ENCODE data around the gene SLC17A2.

Gene SLC17A2

DNA sequence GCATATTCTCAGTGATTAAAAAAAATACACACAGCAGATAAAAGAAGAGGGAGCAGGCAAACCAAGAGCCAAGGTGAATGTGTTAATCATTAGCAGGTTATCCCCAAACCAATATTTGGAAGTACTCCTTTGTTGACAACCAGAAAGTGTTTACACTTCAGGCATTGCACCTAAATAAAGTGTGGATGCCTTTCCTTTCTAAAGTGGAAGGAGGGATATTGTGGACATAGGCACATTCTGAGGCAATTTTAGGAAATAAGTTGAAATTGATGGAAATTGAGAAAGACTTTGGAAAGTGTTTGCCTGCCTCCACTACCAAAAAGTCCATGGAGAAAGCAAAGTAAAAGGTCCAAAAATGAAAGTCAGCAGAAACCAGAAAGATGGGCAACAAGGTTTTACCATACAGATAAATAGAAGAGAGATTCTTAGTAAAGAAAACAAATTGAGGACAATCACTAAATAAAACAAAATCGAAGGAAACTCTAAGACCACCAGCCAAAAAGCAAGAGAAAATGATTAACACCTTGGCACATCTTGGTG, 22.9 kb downstream of the SLC17A2 start:
- no peaks in the 10 kb centered on the region for H3K27me3 ChIP-seq (ENCODE audit: control insufficient read depth, insufficient read depth, low read length)
- no peak overlapping the region for H3K27ac ChIP-seq (ENCODE audit: low read depth, low read length)
- H3K9ac ChIP-seq (ENCODE audit: low read length), result no peak overlapping the region
- H3K4me3 ChIP-seq (ENCODE audit: low read length), result no peak overlapping the region
- no peaks in the 10 kb centered on the region for H3K36me3 ChIP-seq (ENCODE audit: control insufficient read depth, insufficient read depth, low read length)
- H3K4me1 ChIP-seq (ENCODE audit: control insufficient read depth, insufficient read depth, low read length), result no peaks in the 10 kb centered on the region

DNA sequence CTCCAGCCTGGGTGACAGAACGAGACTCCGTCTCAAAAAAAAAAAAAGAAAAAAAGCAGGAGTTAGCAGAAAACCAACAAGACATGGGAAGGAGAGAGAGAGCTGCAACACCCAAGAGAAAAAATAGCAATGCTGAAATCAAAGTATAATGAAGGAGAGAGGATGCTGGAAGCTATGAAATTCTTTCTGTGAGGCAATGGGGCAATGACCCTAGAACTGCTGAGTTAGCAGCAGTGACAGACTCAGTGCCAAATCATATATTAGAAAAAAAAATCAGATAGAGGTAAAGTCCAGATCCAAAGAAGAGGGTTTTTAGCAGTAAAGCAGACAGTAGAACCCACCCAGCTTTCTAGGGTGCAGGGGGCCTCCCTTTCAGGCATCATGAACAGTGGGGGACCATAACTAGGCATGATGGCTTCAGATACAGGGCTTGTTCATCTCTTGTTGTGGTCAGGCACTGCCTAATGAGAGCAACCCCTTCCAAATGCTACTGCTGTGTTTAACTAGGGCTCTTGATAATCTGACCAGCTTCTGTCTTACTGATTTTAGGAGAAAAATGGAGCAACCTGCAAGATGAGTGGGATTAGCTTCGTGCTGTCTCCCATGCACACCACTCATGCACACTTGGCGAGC, 26.9 kb downstream of the SLC17A2 start:
- Histone ChIP-seq H3K4me3 (ENCODE audit: low read length) (no peak overlapping the region), H3K27me3 (ENCODE audit: control insufficient read depth, insufficient read depth, low read length) (no peaks in the 10 kb centered on the region), H3K4me1 (ENCODE audit: control insufficient read depth, insufficient read depth, low read length) (no peaks in the 10 kb centered on the region), H3K27ac (ENCODE audit: low read depth, low read length) (no peak overlapping the region), H3K36me3 (ENCODE audit: control insufficient read depth, insufficient read depth, low read length) (no peaks in the 10 kb centered on the region), H3K9ac (ENCODE audit: low read length) (no peak overlapping the region)

DNA sequence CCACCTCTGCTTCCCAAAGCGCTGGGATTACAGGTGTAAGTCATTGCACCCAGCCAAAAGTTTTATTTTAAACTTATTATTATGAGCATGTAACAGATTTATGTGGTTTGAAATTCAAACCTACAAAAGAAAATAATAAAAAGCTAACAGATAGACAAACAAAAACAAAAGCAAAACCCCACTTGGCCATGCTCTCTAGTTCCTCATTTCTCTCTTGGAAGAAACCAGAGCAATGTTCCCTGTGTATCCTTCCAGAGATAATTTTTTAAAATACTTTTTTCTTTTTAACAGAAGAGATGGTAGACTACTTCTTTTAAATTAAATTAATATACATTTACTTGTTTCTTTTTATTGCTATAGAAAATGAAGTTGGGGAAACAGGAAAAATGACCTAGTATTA, 28.4 kb downstream of the SLC17A2 start:
- Histone ChIP-seq H3K4me3 (ENCODE audit: low read length) (no peak overlapping the region), H3K27me3 (ENCODE audit: control insufficient read depth, insufficient read depth, low read length) (no peaks in the 10 kb centered on the region), H3K9ac (ENCODE audit: low read length) (no peak overlapping the region), H3K27ac (ENCODE audit: low read depth, low read length) (no peak overlapping the region), H3K4me1 (ENCODE audit: control insufficient read depth, insufficient read depth, low read length) (no peaks in the 10 kb centered on the region), H3K36me3 (ENCODE audit: control insufficient read depth, insufficient read depth, low read length) (no peaks in the 10 kb centered on the region)

GRCh38 chr6:25900843-25901242, 29.6 kb downstream of the SLC17A2 start:
- Histone ChIP-seq H3K4me1 (ENCODE audit: control insufficient read depth, insufficient read depth, low read length) (no peaks in the 10 kb centered on the region), H3K36me3 (ENCODE audit: control insufficient read depth, insufficient read depth, low read length) (no peaks in the 10 kb centered on the region), H3K4me3 (ENCODE audit: low read length) (no peak overlapping the region), H3K27ac (ENCODE audit: low read depth, low read length) (no peak overlapping the region), H3K27me3 (ENCODE audit: control insufficient read depth, insufficient read depth, low read length) (no peaks in the 10 kb centered on the region), H3K9ac (ENCODE audit: low read length) (no peak overlapping the region)

DNA sequence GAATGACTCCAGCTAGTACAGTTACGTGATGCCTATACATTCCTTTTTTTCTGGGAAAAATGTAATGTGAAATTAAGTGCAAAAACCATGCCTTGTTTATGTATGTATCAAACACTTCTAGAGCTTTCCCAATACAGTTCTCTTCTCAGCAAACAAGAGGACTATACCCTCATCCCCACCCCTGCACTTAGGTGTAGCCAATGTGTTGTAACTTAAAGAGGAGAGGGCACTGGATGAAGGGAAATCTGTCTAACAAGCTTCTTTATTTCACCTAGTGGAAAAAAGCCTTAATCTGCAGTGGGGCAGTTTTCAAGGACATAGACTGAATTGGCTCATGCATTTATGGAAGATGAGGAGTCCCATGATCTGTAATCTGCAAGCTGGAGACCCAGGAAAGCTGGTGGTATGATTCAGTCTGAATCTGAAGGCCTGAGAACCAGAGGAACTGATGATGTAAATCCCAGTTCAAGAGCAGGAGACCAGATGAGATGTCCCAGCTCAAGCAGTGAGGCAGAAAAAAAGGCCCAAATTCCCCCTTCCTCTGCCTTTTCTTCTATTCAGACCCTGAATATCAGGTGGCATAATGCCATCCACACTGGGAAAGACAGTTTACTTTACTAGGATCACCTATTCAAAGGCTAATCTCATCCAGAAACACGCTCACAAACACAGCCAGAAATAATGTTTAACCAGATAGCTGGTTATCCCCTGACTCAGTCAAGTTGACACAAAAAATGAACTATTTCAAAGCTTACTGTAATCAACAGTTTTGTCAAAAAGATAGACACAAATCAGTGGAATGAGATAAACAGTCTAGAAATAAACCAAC, 30.7 kb downstream of the SLC17A2 start:
- Histone ChIP-seq H3K27ac (ENCODE audit: low read depth, low read length) (no peak overlapping the region), H3K4me3 (ENCODE audit: low read length) (no peak overlapping the region), H3K27me3 (ENCODE audit: control insufficient read depth, insufficient read depth, low read length) (no peaks in the 10 kb centered on the region), H3K4me1 (ENCODE audit: control insufficient read depth, insufficient read depth, low read length) (no peaks in the 10 kb centered on the region), H3K36me3 (ENCODE audit: control insufficient read depth, insufficient read depth, low read length) (no peaks in the 10 kb centered on the region), H3K9ac (ENCODE audit: low read length) (no peak overlapping the region)

- no peak overlapping the region for H3K9ac ChIP-seq (ENCODE audit: low read length)
Measured at GRCh38 chr6:25899123-25899522, 31.4 kb downstream of the SLC17A2 start.

DNA sequence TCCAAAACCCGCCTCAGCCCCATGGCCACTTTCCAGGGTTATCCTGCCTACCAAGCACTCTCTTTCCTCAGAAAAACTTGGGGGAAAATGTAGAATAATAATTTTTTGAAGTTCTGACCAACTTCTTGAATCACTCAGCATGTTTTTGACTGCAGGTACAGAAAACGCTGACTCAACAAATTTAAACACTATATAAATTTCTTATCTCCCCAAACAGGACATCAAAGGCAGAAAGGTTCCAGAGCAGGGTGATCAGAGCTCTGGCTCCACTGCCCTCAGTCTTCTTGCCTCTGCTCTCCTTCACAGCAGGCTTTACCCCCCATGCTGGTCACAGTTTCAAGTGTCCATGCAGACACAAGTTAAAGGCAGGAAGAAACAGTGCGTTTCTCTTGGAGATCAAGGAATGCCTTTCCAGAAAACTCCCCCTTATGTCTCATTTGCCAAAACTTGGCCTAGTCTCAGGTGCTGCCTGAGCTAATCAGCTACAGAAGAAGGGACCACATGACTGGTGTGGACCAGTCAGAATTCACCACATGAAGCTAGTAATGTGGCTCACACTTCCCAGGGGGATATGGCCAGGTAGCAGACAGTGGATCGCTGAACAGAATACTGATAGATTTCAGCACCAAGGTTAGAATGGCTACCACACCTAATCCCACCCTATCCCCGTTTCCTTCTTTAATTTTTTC, 32.1 kb downstream of the SLC17A2 start:
- Histone ChIP-seq H3K9ac (ENCODE audit: low read length) (no peak overlapping the region), H3K4me1 (ENCODE audit: control insufficient read depth, insufficient read depth, low read length) (no peaks in the 10 kb centered on the region), H3K27ac (ENCODE audit: low read depth, low read length) (no peak overlapping the region), H3K4me3 (ENCODE audit: low read length) (no peak overlapping the region), H3K27me3 (ENCODE audit: control insufficient read depth, insufficient read depth, low read length) (no peaks in the 10 kb centered on the region), H3K36me3 (ENCODE audit: control insufficient read depth, insufficient read depth, low read length) (no peaks in the 10 kb centered on the region)

More at GRCh38 chr6:25899123-25899522, 31.4 kb downstream of the SLC17A2 start:
- Histone ChIP-seq H3K4me1 (ENCODE audit: control insufficient read depth, insufficient read depth, low read length) (no peaks in the 10 kb centered on the region), H3K36me3 (ENCODE audit: control insufficient read depth, insufficient read depth, low read length) (no peaks in the 10 kb centered on the region), H3K27ac (ENCODE audit: low read depth, low read length) (no peak overlapping the region), H3K27me3 (ENCODE audit: control insufficient read depth, insufficient read depth, low read length) (no peaks in the 10 kb centered on the region), H3K4me3 (ENCODE audit: low read length) (no peak overlapping the region)

DNA sequence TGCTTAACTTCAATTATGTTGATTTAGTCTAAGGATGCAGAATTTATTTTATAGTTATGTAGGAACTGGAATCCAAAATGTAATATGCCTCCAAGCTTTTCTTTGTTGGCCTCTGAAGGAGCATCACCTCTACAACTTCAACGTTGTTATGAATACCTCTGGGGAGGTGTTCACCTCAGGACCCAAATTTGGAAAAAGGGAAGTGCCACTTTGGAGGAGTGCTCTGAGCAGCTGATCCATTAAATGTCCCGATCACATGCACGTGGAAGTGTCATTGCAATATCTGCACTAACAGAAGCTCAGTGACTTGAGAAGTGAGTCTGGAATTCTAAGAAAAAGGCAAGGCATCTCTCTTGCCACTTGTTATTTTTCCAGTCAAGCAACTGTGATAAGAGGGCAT, 34.2 kb downstream of the SLC17A2 start:
- Histone ChIP-seq H3K27me3 (ENCODE audit: control insufficient read depth, insufficient read depth, low read length) (no peaks in the 10 kb centered on the region), H3K4me3 (ENCODE audit: low read length) (no peak overlapping the region)

GRCh38 chr6:25895771-25896170, 34.7 kb downstream of the SLC17A2 start:
- Histone ChIP-seq H3K4me3 (ENCODE audit: low read length) (no peak overlapping the region), H3K4me1 (ENCODE audit: control insufficient read depth, insufficient read depth, low read length) (no peaks in the 10 kb centered on the region), H3K9ac (ENCODE audit: low read length) (no peak overlapping the region), H3K27me3 (ENCODE audit: control insufficient read depth, insufficient read depth, low read length) (no peaks in the 10 kb centered on the region), H3K36me3 (ENCODE audit: control insufficient read depth, insufficient read depth, low read length) (no peaks in the 10 kb centered on the region), H3K27ac (ENCODE audit: low read depth, low read length) (no peak overlapping the region)

More for the DNA sequence above, 34.2 kb downstream of the SLC17A2 start:
- H3K36me3 ChIP-seq (ENCODE audit: control insufficient read depth, insufficient read depth, low read length), result no peaks in the 10 kb centered on the region
- H3K27ac ChIP-seq (ENCODE audit: low read depth, low read length), result no peak overlapping the region
- no peak overlapping the region for H3K9ac ChIP-seq (ENCODE audit: low read length)
- no peaks in the 10 kb centered on the region for H3K4me1 ChIP-seq (ENCODE audit: control insufficient read depth, insufficient read depth, low read length)

DNA sequence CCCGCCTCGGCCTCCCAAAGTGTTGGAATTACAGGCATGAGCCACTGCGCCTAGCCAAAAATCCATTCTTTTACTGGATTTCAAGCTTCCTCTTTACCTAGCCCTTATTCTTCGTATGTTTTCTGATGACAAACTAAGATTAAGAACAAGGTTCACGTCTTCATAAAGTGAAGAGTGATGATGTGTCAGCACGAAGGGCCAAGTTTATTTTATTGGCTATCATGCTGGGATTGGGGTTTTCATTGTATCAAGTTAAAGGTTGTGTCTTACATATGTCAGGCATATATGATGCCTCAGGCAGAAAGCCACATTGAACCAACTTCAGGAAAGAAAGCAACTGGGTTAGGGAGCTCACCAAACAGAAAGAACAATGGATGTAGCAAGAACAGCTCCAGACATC, 36.7 kb downstream of the SLC17A2 start:
- Histone ChIP-seq H3K4me3 (ENCODE audit: low read length) (no peak overlapping the region), H3K9ac (ENCODE audit: low read length) (no peak overlapping the region), H3K36me3 (ENCODE audit: control insufficient read depth, insufficient read depth, low read length) (no peaks in the 10 kb centered on the region)

DNA sequence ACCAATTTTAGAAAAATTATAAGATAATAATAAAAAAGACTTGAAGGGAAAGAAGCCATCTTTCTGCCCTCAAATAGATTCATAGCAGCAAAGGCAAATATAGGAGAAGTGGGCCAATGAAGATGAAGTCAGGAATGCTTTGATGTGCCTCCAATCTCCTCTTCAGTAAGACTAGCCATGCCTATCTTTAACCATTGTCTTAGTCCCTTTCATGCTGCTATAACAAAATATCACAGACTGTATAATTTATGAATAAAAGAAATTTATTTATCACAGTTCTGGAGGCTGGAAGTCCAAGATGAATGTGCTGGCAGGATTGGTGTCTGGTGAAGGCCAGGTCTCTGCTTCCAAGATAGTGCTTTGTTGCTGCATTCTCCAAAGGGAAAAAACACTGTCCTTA, 37.6 kb downstream of the SLC17A2 start:
- H3K27ac ChIP-seq (ENCODE audit: low read depth, low read length), result no peak overlapping the region
- H3K36me3 ChIP-seq (ENCODE audit: control insufficient read depth, insufficient read depth, low read length), result no peaks in the 10 kb centered on the region

More for the DNA sequence above, 36.7 kb downstream of the SLC17A2 start:
- no peak overlapping the region for H3K27ac ChIP-seq (ENCODE audit: low read depth, low read length)
- no peaks in the 10 kb centered on the region for H3K4me1 ChIP-seq (ENCODE audit: control insufficient read depth, insufficient read depth, low read length)
- H3K27me3 ChIP-seq (ENCODE audit: control insufficient read depth, insufficient read depth, low read length), result no peaks in the 10 kb centered on the region

More for the DNA sequence above, 37.6 kb downstream of the SLC17A2 start:
- Histone ChIP-seq H3K27me3 (ENCODE audit: control insufficient read depth, insufficient read depth, low read length) (no peaks in the 10 kb centered on the region), H3K4me3 (ENCODE audit: low read length) (no peak overlapping the region), H3K9ac (ENCODE audit: low read length) (no peak overlapping the region), H3K4me1 (ENCODE audit: control insufficient read depth, insufficient read depth, low read length) (no peaks in the 10 kb centered on the region)
